Measurements from ENCODE around the gene CLASP1. TPM values are rescaled to one million over a fixed set of nuclear protein-coding genes. Genes with fewer than 3 reads are reported as not detected.

The CLASP1 gene
- total RNA-seq, 1 experiment from 2014 or later = 49.2 TPM

- Histone ChIP-seq H3K4me1 (ENCODE audit: control insufficient read depth, insufficient read depth, low read length) (no peaks in the 10 kb centered on the region), H3K36me3 (ENCODE audit: control insufficient read depth, insufficient read depth, low read length) (no peaks in the 10 kb centered on the region), H3K27me3 (ENCODE audit: control insufficient read depth, insufficient read depth, low read length) (no peaks in the 10 kb centered on the region), H3K27ac (ENCODE audit: low read length) (no peak overlapping the region), H3K4me3 (ENCODE audit: low read depth in 2 of 2, low read length in 2 of 2) (no peak overlapping the region), H3K9me3 (ENCODE audit: control insufficient read depth, insufficient read depth, low read depth, low read length) (no peaks in the 10 kb centered on the region)
- POLR2A ChIA-PET = interaction anchor here (0.6 kb wide), 1 partner anchor 419 kb away, joined by 3 read pairs; no protein-coding TSS in a partner anchor
- intact Hi-C loops (cut with micrococcal nuclease; ENCODE audit: unreplicated experiment) = no loop called here
- in situ Hi-C loops (cut with HindIII; ENCODE audit: low pct_unique_long_range_greater_than_20kb, low sequenced_read_pairs) = no loop called here
- no peak for TF ChIP-seq POLR2AphosphoS5 (IDR thresholded peaks at IDR 0.05; ENCODE audit: low read depth, low read length)
- no peak for TF ChIP-seq TCF7L2 (IDR thresholded peaks at IDR 0.05; ENCODE audit: low read depth, low read length)
- TF ChIP-seq REST (IDR thresholded peaks at IDR 0.05; ENCODE audit: insufficient read depth in 1 of 2, low read depth in 2 of 2, low read length in 1 of 2) = no peak
- CTCF ChIA-PET = interaction anchor here (1.2 kb wide), 1 partner anchor 251 kb away, joined by 5 read pairs; no protein-coding TSS in a partner anchor
- DNase-seq (ENCODE audit: low read depth, low spot score) = no peak
- no peak for ATAC-seq
- BruUV-seq (replicated peaks) = no TSS peak
Observed at GRCh38 chr2:121336528-121337294, 312.6 kb downstream of the CLASP1 start.

DNA sequence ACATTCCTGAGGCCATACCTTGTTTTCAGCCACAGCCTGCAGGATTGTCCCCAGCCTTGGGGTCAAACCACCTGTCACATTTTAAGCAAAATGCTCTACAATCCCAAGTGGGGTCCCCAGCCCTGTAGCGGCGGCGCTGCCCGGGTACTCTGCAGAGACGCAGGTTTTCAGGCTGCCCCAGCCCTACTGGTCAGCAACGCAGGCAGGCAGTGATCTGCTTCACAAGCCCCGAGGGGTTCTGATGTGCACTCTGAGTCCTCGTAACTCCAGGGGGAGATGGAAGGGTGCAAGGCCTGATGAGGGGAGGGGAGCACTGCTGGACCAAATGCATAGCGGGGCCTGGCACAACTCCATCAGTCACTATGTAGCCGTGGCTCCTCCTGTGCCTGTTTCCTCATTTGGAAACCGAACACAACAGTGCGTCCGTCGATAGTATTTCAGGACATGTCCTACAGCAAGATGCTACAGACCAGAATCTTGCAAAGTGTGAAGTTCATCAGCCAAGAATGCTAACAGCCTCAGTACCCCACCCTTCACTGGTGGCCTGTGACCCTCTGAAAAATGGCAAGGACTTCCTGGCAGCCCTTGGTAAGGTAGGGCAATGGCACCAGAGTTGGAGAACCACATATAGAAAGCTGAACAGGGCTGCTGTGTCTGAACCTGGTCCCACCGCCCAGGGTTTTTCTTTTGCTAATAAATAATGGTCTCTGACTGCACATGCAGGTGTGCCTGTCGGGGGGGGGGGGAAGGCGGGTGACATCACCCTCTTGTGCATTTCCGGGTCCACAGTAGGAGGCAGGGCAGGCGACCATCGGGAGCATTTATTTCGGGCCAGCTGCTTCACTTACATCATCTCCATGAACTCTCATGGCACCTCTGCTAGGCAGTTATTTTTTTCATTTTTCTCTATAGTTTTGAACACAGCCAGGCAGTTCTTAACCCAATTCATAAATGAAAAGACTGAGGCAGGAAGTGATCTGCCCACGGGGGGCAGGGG is 313.7 kb downstream of the CLASP1 start:
- Histone ChIP-seq H3K27ac (ENCODE audit: low read length) (no peak overlapping the region), H3K4me1 (ENCODE audit: control insufficient read depth, insufficient read depth, low read length) (no peaks in the 10 kb centered on the region), H3K27me3 (ENCODE audit: control insufficient read depth, insufficient read depth, low read length) (no peaks in the 10 kb centered on the region), H3K36me3 (ENCODE audit: control insufficient read depth, insufficient read depth, low read length) (no peaks in the 10 kb centered on the region), H3K4me3 (ENCODE audit: low read depth in 2 of 2, low read length in 2 of 2) (no peak overlapping the region), H3K9me3 (ENCODE audit: control insufficient read depth, insufficient read depth, low read depth, low read length) (no peaks in the 10 kb centered on the region)
- DNase-seq (ENCODE audit: low read depth, low spot score) (no peak), ATAC-seq (0 out of 2 replicates have a peak, but pooled peaks have one; percentile 27)
- ChIA-PET POLR2A (no interaction called here), CTCF (interaction anchor here (0.7 kb wide), 1 partner anchor 18 kb away, joined by 5 read pairs; no protein-coding TSS in a partner anchor)
- TF ChIP-seq, protein P1, sequence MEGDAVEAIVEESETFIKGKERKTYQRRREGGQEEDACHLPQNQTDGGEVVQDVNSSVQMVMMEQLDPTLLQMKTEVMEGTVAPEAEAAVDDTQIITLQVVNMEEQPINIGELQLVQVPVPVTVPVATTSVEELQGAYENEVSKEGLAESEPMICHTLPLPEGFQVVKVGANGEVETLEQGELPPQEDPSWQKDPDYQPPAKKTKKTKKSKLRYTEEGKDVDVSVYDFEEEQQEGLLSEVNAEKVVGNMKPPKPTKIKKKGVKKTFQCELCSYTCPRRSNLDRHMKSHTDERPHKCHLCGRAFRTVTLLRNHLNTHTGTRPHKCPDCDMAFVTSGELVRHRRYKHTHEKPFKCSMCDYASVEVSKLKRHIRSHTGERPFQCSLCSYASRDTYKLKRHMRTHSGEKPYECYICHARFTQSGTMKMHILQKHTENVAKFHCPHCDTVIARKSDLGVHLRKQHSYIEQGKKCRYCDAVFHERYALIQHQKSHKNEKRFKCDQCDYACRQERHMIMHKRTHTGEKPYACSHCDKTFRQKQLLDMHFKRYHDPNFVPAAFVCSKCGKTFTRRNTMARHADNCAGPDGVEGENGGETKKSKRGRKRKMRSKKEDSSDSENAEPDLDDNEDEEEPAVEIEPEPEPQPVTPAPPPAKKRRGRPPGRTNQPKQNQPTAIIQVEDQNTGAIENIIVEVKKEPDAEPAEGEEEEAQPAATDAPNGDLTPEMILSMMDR (IDR thresholded peaks at IDR 0.05) = no peak
- no peak for TF ChIP-seq SIN3A (IDR thresholded peaks at IDR 0.05; ENCODE audit: borderline replicate concordance, insufficient read depth, low read depth, low read length)
- no peak for TF ChIP-seq REST (IDR thresholded peaks at IDR 0.05; ENCODE audit: insufficient read depth in 1 of 2, low read depth in 2 of 2, low read length in 1 of 2)
- TF ChIP-seq POLR2AphosphoS5 (IDR thresholded peaks at IDR 0.05; ENCODE audit: low read depth, low read length) = no peak
- no peak for TF ChIP-seq TCF7L2 (IDR thresholded peaks at IDR 0.05; ENCODE audit: low read depth, low read length)
- intact Hi-C loops (cut with micrococcal nuclease; ENCODE audit: unreplicated experiment) (no loop called here), in situ Hi-C loops (cut with HindIII; ENCODE audit: low pct_unique_long_range_greater_than_20kb, low sequenced_read_pairs) (no loop called here)
- no TSS peak for BruUV-seq (replicated peaks)
